BJ (cell line): ENCODE results near the gene LDLRAD3. TPM values are rescaled to one million over a fixed set of nuclear protein-coding genes. Genes with fewer than 3 reads are reported as not detected.

Source experiments
- CTCF ChIA-PET: fragments of 350-600 bp; formaldehyde crosslinking; extraction: SDS; loops from one replicate; lab custom pipeline; 2021; ENCODE audit warnings: antibody characterized with exemption, inconsistent platforms; lab: Yijun Ruan, JAX
- POLR2A ChIA-PET: fragments of 300-600 bp; sonication (Branson Sonifier 250); formaldehyde crosslinking; extraction: SDS; loops from one replicate; lab custom pipeline; 2021; ENCODE audit warnings: antibody characterized with exemption; lab: Charles Lee
- DNase-seq: peaks from one replicate; pipeline ENCODE4 v3.0.0-alpha.2; 2011; ENCODE audit warnings: low read depth
- H3K27me3 ChIP-seq: 2 replicates; pipeline ENCODE4 v1.6.0; 2011; ENCODE audit warnings: low read length; ENCODE audit not compliant: control insufficient read depth, insufficient read depth
- H3K36me3 ChIP-seq: 2 replicates; pipeline ENCODE4 v1.5.1; 2011; ENCODE audit warnings: low read length; ENCODE audit not compliant: control insufficient read depth, insufficient read depth
- H3K4me3 ChIP-seq: 2 replicates; pipeline ENCODE4 v1.5.1; 2011; ENCODE audit warnings: low read depth, mild to moderate bottlenecking, control low read depth, low read length
- CTCF ChIP-seq: IDR thresholded peaks from 2 replicates; pipeline ENCODE4 v1.5.1; 2011; ENCODE audit warnings: low read depth, mild to moderate bottlenecking, control low read depth, inconsistent platforms, low read length, moderate library complexity; ENCODE audit not compliant: insufficient read depth
- polyA plus RNA-seq: library from polyadenylated mRNA; depleted of rRNA; stranded (reverse); fragments of >200 nt; gene quantifications from 2 replicates; pipeline ENCODE4 v1.2.3, GENCODE V29; 2011

LDLRAD3 gene
- polyA plus RNA-seq, 1 experiment = 3.5 TPM

GRCh38 chr11:36230779-36231699 is 287.2 kb downstream of the LDLRAD3 start:
- peak; percentile 35 for DNase-seq
- ChIA-PET CTCF (interaction anchor here (1.3 kb wide), 1 partner anchor 15 kb away, joined by 3 read pairs; no protein-coding TSS in a partner anchor), POLR2A (no interaction called here)
- no peak overlapping the region for H3K4me3 ChIP-seq
- no peaks in the 10 kb centered on the region for H3K27me3 ChIP-seq
- no peak for TF ChIP-seq CTCF
- no peaks in the 10 kb centered on the region for H3K36me3 ChIP-seq

- DNase-seq = no peak
- no peak for TF ChIP-seq CTCF
- Histone ChIP-seq H3K27me3 (no peaks in the 10 kb centered on the region), H3K4me3 (no peak overlapping the region), H3K36me3 (no peaks in the 10 kb centered on the region)
- ChIA-PET CTCF (no interaction called here), POLR2A (no interaction called here)
Measured at GRCh38 chr11:36233204-36233603, 289.3 kb downstream of the LDLRAD3 start.

GRCh38 chr11:36234825-36235224 is 291.0 kb downstream of the LDLRAD3 start:
- DNase-seq = no peak
- Histone ChIP-seq H3K27me3 (peaks cover 2% of the 10 kb centered on the region), H3K36me3 (no peaks in the 10 kb centered on the region), H3K4me3 (no peak overlapping the region)
- POLR2A ChIA-PET = no interaction called here
- CTCF ChIA-PET = interaction anchor here (0.8 to 1.1 kb wide), 4 partner anchors 10 to 14 kb away, joined by 3 read pairs; no protein-coding TSS in a partner anchor
- TF ChIP-seq CTCF = no peak

- Histone ChIP-seq H3K27me3 (peaks cover 2% of the 10 kb centered on the region), H3K36me3 (no peaks in the 10 kb centered on the region), H3K4me3 (no peak overlapping the region)
- ChIA-PET CTCF (interaction anchor here (0.8 to 1.0 kb wide), 2 partner anchors 11 to 13 kb away, joined by 3 read pairs; no protein-coding TSS in a partner anchor), POLR2A (no interaction called here)
- TF ChIP-seq CTCF = no peak
- no peak for DNase-seq
Measured at GRCh38 chr11:36235750-36236149, 291.9 kb downstream of the LDLRAD3 start.

GRCh38 chr11:36237391-36237790 is 293.5 kb downstream of the LDLRAD3 start:
- H3K4me3 ChIP-seq = no peak overlapping the region
- ChIA-PET CTCF (interaction anchor here (0.6 kb wide), 1 partner anchor 1246 kb away, joined by 3 read pairs; no protein-coding TSS in a partner anchor), POLR2A (no interaction called here)
- TF ChIP-seq CTCF = no peak
- no peaks in the 10 kb centered on the region for H3K36me3 ChIP-seq
- DNase-seq = no peak
- peaks cover 7% of the 10 kb centered on the region for H3K27me3 ChIP-seq
